Measurements from ENCODE around the gene HIGD2B.
"Not testable (repeated sequence)": the region's sequence is repeated elsewhere in the genome, so short reads cannot be mapped to it uniquely, and the experiment has no call there.

- TF ChIP-seq CTCF (IDR thresholded peaks at IDR 0.05; ENCODE audit: poor library complexity); EZH2 (IDR thresholded peaks at IDR 0.05; ENCODE audit: borderline replicate concordance): not testable (repeated sequence)
Measured at GRCh38 chr15:72663931-72664330, 22.1 kb downstream of the HIGD2B start.

Data from hepatocyte (in vitro differentiated cells).